Measurements from ENCODE around the gene PHF14. TPM values are rescaled to one million over a fixed set of nuclear protein-coding genes. Genes with fewer than 3 reads are reported as not detected.

Gene PHF14
- total and polyA plus RNA-seq, 2 donors (not counting 1 experiment from before 2014, with no cell fraction given) = 9.6 to 43.7 TPM

DNA sequence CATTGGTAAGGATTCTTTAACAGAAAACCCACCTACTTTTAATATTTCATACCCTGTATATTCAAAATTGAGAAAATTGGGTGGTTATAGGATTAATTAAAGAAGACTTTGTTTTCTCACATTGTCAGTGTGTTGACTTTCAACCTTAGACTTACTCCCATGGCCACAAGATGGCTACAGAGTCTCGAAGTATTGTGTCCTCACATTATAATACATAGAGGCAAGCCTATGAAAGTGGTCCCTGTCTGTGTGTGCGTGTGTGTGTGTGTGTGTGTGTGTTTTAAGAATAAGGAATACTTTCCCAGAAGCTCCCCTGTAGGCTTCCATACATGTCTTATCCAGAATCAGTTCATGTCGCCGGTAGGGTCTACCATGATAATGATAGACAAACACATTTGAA lies 180.0 kb downstream of the PHF14 start:
- H4K20me1 ChIP-seq (ENCODE audit: control insufficient read depth, insufficient read depth, low read length, poor library complexity, severe bottlenecking) = no peaks in the 10 kb centered on the region
- no peak overlapping the region for H3K4me2 ChIP-seq (replicated peaks; ENCODE audit: low read depth, low read length, poor library complexity, severe bottlenecking)
- no peak overlapping the region for H3K4me3 ChIP-seq (ENCODE audit: control extremely low read depth in 1 of 5, extremely low read depth in 1 of 5, insufficient read depth in 1 of 5, low read depth in 2 of 5, low read length in 4 of 5)
- H3K4me1 ChIP-seq (ENCODE audit: control insufficient read depth in 2 of 2, insufficient read depth in 2 of 2, low read length in 2 of 2) = no peaks in the 10 kb centered on the region
- Mint-ChIP-seq H3K27ac (no peak overlapping the region), H3K4me1 (no peaks in the 10 kb centered on the region), H3K4me3 (no peak overlapping the region), H3K9me3 (ENCODE audit: insufficient read depth) (no peaks in the 10 kb centered on the region), H3K27me3 (no peaks in the 10 kb centered on the region)
- no peak overlapping the region for H3K9ac ChIP-seq (ENCODE audit: low read length)
- H3K27me3 ChIP-seq (replicated peaks in 1 of 4; ENCODE audit: control extremely low read depth in 1 of 4, control insufficient read depth in 3 of 4, insufficient read depth in 4 of 4, low read length in 3 of 4) = no peaks in the 10 kb centered on the region
- ChIA-PET POLR2A (no interaction called here), CTCF (no interaction called here)
- intact Hi-C loops (cut with micrococcal nuclease) = no loop called here
- H3K27ac ChIP-seq (ENCODE audit: low read length in 2 of 2) = no peak overlapping the region
- no peaks in the 10 kb centered on the region for H3K9me3 ChIP-seq (ENCODE audit: control extremely low read depth in 1 of 3, control insufficient read depth in 2 of 3, insufficient read depth in 1 of 3, low read length in 2 of 3)
- ATAC-seq (ENCODE audit: low read depth) (no peak), DNase-seq (no peak)
- no peak overlapping the region for H2AFZ ChIP-seq (ENCODE audit: insufficient read depth, low read depth, low read length, poor library complexity, severe bottlenecking)
- TF ChIP-seq, protein P1, sequence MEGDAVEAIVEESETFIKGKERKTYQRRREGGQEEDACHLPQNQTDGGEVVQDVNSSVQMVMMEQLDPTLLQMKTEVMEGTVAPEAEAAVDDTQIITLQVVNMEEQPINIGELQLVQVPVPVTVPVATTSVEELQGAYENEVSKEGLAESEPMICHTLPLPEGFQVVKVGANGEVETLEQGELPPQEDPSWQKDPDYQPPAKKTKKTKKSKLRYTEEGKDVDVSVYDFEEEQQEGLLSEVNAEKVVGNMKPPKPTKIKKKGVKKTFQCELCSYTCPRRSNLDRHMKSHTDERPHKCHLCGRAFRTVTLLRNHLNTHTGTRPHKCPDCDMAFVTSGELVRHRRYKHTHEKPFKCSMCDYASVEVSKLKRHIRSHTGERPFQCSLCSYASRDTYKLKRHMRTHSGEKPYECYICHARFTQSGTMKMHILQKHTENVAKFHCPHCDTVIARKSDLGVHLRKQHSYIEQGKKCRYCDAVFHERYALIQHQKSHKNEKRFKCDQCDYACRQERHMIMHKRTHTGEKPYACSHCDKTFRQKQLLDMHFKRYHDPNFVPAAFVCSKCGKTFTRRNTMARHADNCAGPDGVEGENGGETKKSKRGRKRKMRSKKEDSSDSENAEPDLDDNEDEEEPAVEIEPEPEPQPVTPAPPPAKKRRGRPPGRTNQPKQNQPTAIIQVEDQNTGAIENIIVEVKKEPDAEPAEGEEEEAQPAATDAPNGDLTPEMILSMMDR (IDR thresholded peaks at IDR 0.05) = no peak
- TF ChIP-seq EZH2 (IDR thresholded peaks at IDR 0.05; ENCODE audit: borderline replicate concordance, insufficient read depth, low read depth, low read length, poor library complexity, severe bottlenecking) = no peak
- H3K36me3 ChIP-seq (replicated peaks in 1 of 2; ENCODE audit: control extremely low read depth in 1 of 2, control insufficient read depth in 1 of 2, extremely low read depth in 1 of 2, insufficient read depth in 2 of 2, low read length in 1 of 2) = no peaks in the 10 kb centered on the region
- H3K79me2 ChIP-seq (ENCODE audit: control insufficient read depth, insufficient read depth, low read length) = no peaks in the 10 kb centered on the region
- WGBS (ENCODE audit: insufficient coverage) = no CpG with 5 or more reads among the region's 4 CpGs

DNA sequence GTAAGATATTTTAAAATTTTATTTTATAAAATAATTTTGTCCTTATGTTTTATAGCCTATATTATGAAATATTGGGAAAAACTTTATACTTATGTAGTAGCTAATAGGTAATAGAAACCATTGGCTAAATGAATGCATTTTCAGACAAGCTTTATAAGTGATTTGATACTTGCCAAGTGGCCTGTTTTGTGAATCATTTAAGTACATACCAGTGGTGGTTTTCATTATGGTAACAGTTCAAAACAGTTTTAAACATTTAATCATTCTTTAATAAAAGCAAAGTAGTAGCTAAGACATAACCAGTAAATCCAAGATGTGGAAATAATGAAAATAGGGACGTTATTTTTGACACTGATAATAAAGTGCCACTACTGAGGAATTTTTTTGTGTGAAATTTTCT lies 182.2 kb downstream of the PHF14 start:
- DNase-seq (no peak), ATAC-seq (ENCODE audit: low read depth) (no peak)
- Histone ChIP-seq H3K4me2 (replicated peaks; ENCODE audit: low read depth, low read length, poor library complexity, severe bottlenecking) (no peak overlapping the region), H3K4me1 (ENCODE audit: control insufficient read depth in 2 of 2, insufficient read depth in 2 of 2, low read length in 2 of 2) (no peaks in the 10 kb centered on the region), H3K79me2 (ENCODE audit: control insufficient read depth, insufficient read depth, low read length) (no peaks in the 10 kb centered on the region), H3K9me3 (ENCODE audit: control extremely low read depth in 1 of 3, control insufficient read depth in 2 of 3, insufficient read depth in 1 of 3, low read length in 2 of 3) (no peaks in the 10 kb centered on the region), H4K20me1 (ENCODE audit: control insufficient read depth, insufficient read depth, low read length, poor library complexity, severe bottlenecking) (no peaks in the 10 kb centered on the region), H3K4me3 (ENCODE audit: control extremely low read depth in 1 of 5, extremely low read depth in 1 of 5, insufficient read depth in 1 of 5, low read depth in 2 of 5, low read length in 4 of 5) (no peak overlapping the region), H3K27ac (ENCODE audit: low read length in 2 of 2) (no peak overlapping the region), H3K36me3 (replicated peaks in 1 of 2; ENCODE audit: control extremely low read depth in 1 of 2, control insufficient read depth in 1 of 2, extremely low read depth in 1 of 2, insufficient read depth in 2 of 2, low read length in 1 of 2) (peaks cover 0 to 2% of the 10 kb centered on the region in 2 experiments), H3K9ac (ENCODE audit: low read length) (no peak overlapping the region), H2AFZ (ENCODE audit: insufficient read depth, low read depth, low read length, poor library complexity, severe bottlenecking) (no peak overlapping the region), H3K27me3 (replicated peaks in 1 of 4; ENCODE audit: control extremely low read depth in 1 of 4, control insufficient read depth in 3 of 4, insufficient read depth in 4 of 4, low read length in 3 of 4) (no peaks in the 10 kb centered on the region)
- Mint-ChIP-seq H3K9me3 (ENCODE audit: insufficient read depth) (no peaks in the 10 kb centered on the region), H3K4me1 (no peaks in the 10 kb centered on the region), H3K4me3 (no peak overlapping the region), H3K27me3 (no peaks in the 10 kb centered on the region), H3K27ac (no peak overlapping the region)
- ChIA-PET CTCF (no interaction called here), POLR2A (no interaction called here)
- WGBS (ENCODE audit: insufficient coverage) = no CpG with 5 or more reads among the region's 1 CpG
- TF ChIP-seq, protein P1 (IDR thresholded peaks at IDR 0.05) = no peak
- TF ChIP-seq EZH2 (IDR thresholded peaks at IDR 0.05; ENCODE audit: borderline replicate concordance, insufficient read depth, low read depth, low read length, poor library complexity, severe bottlenecking) = no peak
- intact Hi-C loops (cut with micrococcal nuclease) = no loop called here
